WTC11 (cell line): ENCODE results near the gene PDSS2. TPM values are rescaled to one million over a fixed set of nuclear protein-coding genes. Genes with fewer than 3 reads are reported as not detected.
"Not testable (repeated sequence)": the region's sequence is repeated elsewhere in the genome, so short reads cannot be mapped to it uniquely, and the experiment has no call there.

ENCODE experiments used
- ATAC-seq: fragments of 200-7000 bp; cut with Tn5 transposase; 2 replicates; pipeline ENCODE4 v1.10.0; 2021; ENCODE audit warnings: mild to moderate bottlenecking, moderate library complexity
- CTCF ChIA-PET: fragments of 300-600 bp; sonication (Branson Sonifier 250); formaldehyde crosslinking; loops from one replicate; lab custom pipeline; 2021; ENCODE audit warnings: antibody characterized with exemption; lab: Charles Lee
- POLR2A ChIA-PET: fragments of 350-600 bp; sonication (Branson Sonifier 250); formaldehyde crosslinking; loops from one replicate; lab custom pipeline; 2021; ENCODE audit warnings: antibody characterized with exemption; lab: Charles Lee
- DNase-seq: peaks from one replicate; pipeline ENCODE4 v3.0.0; 2021; ENCODE audit warnings: low spot score
- H3K27ac Mint-ChIP-seq: 2 replicates; pipeline ENCODE4 v1.8.0; 2021; ENCODE audit warnings: mixed read lengths
- H3K27me3 Mint-ChIP-seq: 2 replicates; pipeline ENCODE4 v1.8.0; 2021; ENCODE audit warnings: low read depth, mild to moderate bottlenecking, moderate library complexity, mixed read lengths
- H3K36me3 Mint-ChIP-seq: 2 replicates; pipeline ENCODE4 v1.8.0; 2021; ENCODE audit warnings: mixed read lengths
- H3K4me1 Mint-ChIP-seq: 2 replicates; pipeline ENCODE4 v1.8.0; 2022; ENCODE audit warnings: mixed read lengths
- H3K4me3 Mint-ChIP-seq: 2 replicates; pipeline ENCODE4 v1.8.0; 2021; ENCODE audit warnings: mild to moderate bottlenecking, moderate library complexity, mixed read lengths
- H3K9me3 Mint-ChIP-seq: 2 replicates; pipeline ENCODE4 v1.8.0; 2021; ENCODE audit warnings: mixed read lengths
- ATF1 ChIP-seq: sonication (generic); formaldehyde crosslinking; IDR thresholded peaks from 2 replicates; pipeline ENCODE4 v1.8.1; 2023; ENCODE audit warnings: mild to moderate bottlenecking, moderate library complexity, missing genetic modification reagents
- GRHL2 ChIP-seq: fragments of 250-450 bp; sonication (Bioruptor Pico); IDR thresholded peaks from 2 replicates; pipeline ENCODE4 v1.8.0; 2022; ENCODE audit warnings: mild to moderate bottlenecking, moderate library complexity; ENCODE audit not compliant: insufficient replicate concordance, severe bottlenecking
- HMGA2 ChIP-seq: fragments of 250-450 bp; sonication (Bioruptor Pico); IDR thresholded peaks from 2 replicates; pipeline ENCODE4 v1.4.0; 2021; ENCODE audit warnings: mild to moderate bottlenecking, moderate library complexity
- NFYB ChIP-seq: sonication (generic); formaldehyde crosslinking; conservative IDR thresholded peaks from 2 replicates; pipeline ENCODE4 v1.8.0; 2022; ENCODE audit warnings: low read depth, missing genetic modification reagents
- RORB ChIP-seq: fragments of 250-450 bp; sonication (Bioruptor Pico); IDR thresholded peaks from 2 replicates; pipeline ENCODE4 v1.9.0; 2021; ENCODE audit warnings: mild to moderate bottlenecking
- SMAD4 ChIP-seq: sonication (generic); formaldehyde crosslinking; IDR thresholded peaks from 2 replicates; pipeline ENCODE4 v1.8.0; 2022; ENCODE audit warnings: mild to moderate bottlenecking, missing genetic modification reagents
- ZNF121 ChIP-seq: sonication (generic); formaldehyde crosslinking; IDR thresholded peaks from 2 replicates; pipeline ENCODE4 v1.8.0; 2023; ENCODE audit warnings: missing genetic modification reagents
- ZNF219 ChIP-seq: sonication (generic); formaldehyde crosslinking; IDR thresholded peaks from 2 replicates; pipeline ENCODE4 v1.8.0; 2023; ENCODE audit warnings: missing genetic modification reagents, mild to moderate bottlenecking, borderline replicate concordance
- ZNF317 ChIP-seq: sonication (generic); formaldehyde crosslinking; IDR thresholded peaks from 2 replicates; pipeline ENCODE4 v1.8.1; 2023; ENCODE audit warnings: low read depth, mild to moderate bottlenecking, moderate library complexity, missing genetic modification reagents, borderline replicate concordance
- ZNF671 ChIP-seq: fragments of 250-450 bp; sonication (Bioruptor Pico); IDR thresholded peaks from 2 replicates; pipeline ENCODE4 v1.8.0; 2021; ENCODE audit warnings: mild to moderate bottlenecking
- total RNA-seq: library from RNA; stranded (reverse); gene quantifications from 3 replicates; pipeline ENCODE4 v1.2.3, GENCODE V29; 2021
- TF ChIP-seq, protein P1 (sequence below): fragments of 250-450 bp; sonication (Bioruptor Pico); IDR thresholded peaks from 2 replicates; pipeline ENCODE4 v2.1.2; 2022; ENCODE audit warnings: mild to moderate bottlenecking, moderate library complexity
- TF ChIP-seq, protein P2 (sequence below): sonication (generic); formaldehyde crosslinking; IDR thresholded peaks from 2 replicates; pipeline ENCODE4 v1.8.0; 2022; ENCODE audit warnings: mild to moderate bottlenecking, missing genetic modification reagents
- TF ChIP-seq, protein P3 (sequence below): sonication (generic); formaldehyde crosslinking; IDR thresholded peaks from 2 replicates; pipeline ENCODE4 v1.8.1; 2023; ENCODE audit warnings: mild to moderate bottlenecking, missing genetic modification reagents
- TF ChIP-seq, protein P4 (sequence below): sonication (generic); formaldehyde crosslinking; IDR thresholded peaks from 2 replicates; pipeline ENCODE4 v1.8.1; 2022; ENCODE audit warnings: low read depth, mild to moderate bottlenecking, moderate library complexity, missing genetic modification reagents, borderline replicate concordance
- TF ChIP-seq, protein P5 (sequence below): sonication (generic); formaldehyde crosslinking; IDR thresholded peaks from 2 replicates; pipeline ENCODE4 v1.8.1; 2022; ENCODE audit warnings: mild to moderate bottlenecking, moderate library complexity, missing genetic modification reagents
- TF ChIP-seq, protein P6 (sequence below): sonication (generic); formaldehyde crosslinking; IDR thresholded peaks from 2 replicates; pipeline ENCODE4 v1.8.0; 2023; ENCODE audit warnings: missing genetic modification reagents
- TF ChIP-seq, protein P7 (sequence below): sonication (generic); formaldehyde crosslinking; conservative IDR thresholded peaks from 2 replicates; pipeline ENCODE4 v1.8.1; 2023; ENCODE audit warnings: mild to moderate bottlenecking, low read depth, missing genetic modification reagents, moderate library complexity
- TF ChIP-seq, protein P8 (sequence below): sonication (generic); formaldehyde crosslinking; IDR thresholded peaks from 2 replicates; pipeline ENCODE4 v1.8.0; 2022; ENCODE audit warnings: mild to moderate bottlenecking, missing genetic modification reagents

The PDSS2 gene
- total RNA-seq, 1 experiment from 2014 or later, result 18.3 TPM

DNA sequence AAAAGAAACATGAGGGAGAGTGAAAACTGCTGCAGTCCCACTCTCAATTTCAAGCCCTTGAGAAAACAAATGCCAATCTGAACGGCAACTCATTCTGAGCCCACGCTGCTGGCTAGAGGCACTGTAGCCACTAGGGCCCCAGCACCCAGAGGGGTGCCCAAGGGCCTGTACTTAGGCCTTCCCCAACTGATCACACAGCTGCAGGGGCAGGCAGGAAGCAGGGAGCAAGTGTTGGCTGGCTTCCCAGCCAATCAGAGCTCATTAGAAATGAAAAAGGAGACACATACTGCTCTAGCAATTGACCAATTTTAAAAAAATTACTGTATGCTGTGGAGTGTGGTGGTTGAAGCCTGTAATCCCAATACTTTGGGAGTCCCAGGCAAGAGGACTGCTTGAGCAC, 340.4 kb downstream of the PDSS2 start:
- Mint-ChIP-seq H3K4me3 (0 out of 2 replicates have a peak overlapping the region, but pooled peaks have one; percentile 6), H3K9me3 (no peaks in the 10 kb centered on the region), H3K4me1 (peaks cover 47% of the 10 kb centered on the region), H3K27ac (peak overlapping the region; percentile 93), H3K36me3 (no peaks in the 10 kb centered on the region), H3K27me3 (no peaks in the 10 kb centered on the region)
- TF ChIP-seq NFYB (CRISPR knock-in tag) (no peak), ZNF317 (CRISPR knock-in tag) (no peak), GRHL2 (CRISPR knock-in tag) (no peak), HMGA2 (CRISPR knock-in tag) (no peak), RORB (CRISPR knock-in tag) (no peak), ATF1 (no peak), ZNF121 (CRISPR knock-in tag) (no peak), ZNF671 (CRISPR knock-in tag) (no peak), ZNF219 (CRISPR knock-in tag) (no peak), SMAD4 (CRISPR knock-in tag) (no peak)
- TF ChIP-seq, protein P1, sequence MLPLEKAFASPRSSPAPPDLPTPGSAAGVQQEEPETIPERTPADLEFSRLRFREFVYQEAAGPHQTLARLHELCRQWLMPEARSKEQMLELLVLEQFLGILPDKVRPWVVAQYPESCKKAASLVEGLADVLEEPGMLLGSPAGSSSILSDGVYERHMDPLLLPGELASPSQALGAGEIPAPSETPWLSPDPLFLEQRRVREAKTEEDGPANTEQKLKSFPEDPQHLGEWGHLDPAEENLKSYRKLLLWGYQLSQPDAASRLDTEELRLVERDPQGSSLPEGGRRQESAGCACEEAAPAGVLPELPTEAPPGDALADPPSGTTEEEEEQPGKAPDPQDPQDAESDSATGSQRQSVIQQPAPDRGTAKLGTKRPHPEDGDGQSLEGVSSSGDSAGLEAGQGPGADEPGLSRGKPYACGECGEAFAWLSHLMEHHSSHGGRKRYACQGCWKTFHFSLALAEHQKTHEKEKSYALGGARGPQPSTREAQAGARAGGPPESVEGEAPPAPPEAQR, result no peak
- TF ChIP-seq, protein P2, sequence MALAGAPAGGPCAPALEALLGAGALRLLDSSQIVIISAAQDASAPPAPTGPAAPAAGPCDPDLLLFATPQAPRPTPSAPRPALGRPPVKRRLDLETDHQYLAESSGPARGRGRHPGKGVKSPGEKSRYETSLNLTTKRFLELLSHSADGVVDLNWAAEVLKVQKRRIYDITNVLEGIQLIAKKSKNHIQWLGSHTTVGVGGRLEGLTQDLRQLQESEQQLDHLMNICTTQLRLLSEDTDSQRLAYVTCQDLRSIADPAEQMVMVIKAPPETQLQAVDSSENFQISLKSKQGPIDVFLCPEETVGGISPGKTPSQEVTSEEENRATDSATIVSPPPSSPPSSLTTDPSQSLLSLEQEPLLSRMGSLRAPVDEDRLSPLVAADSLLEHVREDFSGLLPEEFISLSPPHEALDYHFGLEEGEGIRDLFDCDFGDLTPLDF (CRISPR knock-in tag), result no peak
- TF ChIP-seq, protein P3, sequence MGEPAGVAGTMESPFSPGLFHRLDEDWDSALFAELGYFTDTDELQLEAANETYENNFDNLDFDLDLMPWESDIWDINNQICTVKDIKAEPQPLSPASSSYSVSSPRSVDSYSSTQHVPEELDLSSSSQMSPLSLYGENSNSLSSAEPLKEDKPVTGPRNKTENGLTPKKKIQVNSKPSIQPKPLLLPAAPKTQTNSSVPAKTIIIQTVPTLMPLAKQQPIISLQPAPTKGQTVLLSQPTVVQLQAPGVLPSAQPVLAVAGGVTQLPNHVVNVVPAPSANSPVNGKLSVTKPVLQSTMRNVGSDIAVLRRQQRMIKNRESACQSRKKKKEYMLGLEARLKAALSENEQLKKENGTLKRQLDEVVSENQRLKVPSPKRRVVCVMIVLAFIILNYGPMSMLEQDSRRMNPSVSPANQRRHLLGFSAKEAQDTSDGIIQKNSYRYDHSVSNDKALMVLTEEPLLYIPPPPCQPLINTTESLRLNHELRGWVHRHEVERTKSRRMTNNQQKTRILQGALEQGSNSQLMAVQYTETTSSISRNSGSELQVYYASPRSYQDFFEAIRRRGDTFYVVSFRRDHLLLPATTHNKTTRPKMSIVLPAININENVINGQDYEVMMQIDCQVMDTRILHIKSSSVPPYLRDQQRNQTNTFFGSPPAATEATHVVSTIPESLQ (CRISPR knock-in tag), result no peak
- TF ChIP-seq, protein P4, sequence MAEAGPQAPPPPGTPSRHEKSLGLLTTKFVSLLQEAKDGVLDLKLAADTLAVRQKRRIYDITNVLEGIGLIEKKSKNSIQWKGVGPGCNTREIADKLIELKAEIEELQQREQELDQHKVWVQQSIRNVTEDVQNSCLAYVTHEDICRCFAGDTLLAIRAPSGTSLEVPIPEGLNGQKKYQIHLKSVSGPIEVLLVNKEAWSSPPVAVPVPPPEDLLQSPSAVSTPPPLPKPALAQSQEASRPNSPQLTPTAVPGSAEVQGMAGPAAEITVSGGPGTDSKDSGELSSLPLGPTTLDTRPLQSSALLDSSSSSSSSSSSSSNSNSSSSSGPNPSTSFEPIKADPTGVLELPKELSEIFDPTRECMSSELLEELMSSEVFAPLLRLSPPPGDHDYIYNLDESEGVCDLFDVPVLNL (CRISPR knock-in tag), result no peak
- TF ChIP-seq, protein P5, sequence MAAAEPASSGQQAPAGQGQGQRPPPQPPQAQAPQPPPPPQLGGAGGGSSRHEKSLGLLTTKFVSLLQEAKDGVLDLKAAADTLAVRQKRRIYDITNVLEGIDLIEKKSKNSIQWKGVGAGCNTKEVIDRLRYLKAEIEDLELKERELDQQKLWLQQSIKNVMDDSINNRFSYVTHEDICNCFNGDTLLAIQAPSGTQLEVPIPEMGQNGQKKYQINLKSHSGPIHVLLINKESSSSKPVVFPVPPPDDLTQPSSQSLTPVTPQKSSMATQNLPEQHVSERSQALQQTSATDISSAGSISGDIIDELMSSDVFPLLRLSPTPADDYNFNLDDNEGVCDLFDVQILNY (CRISPR knock-in tag), result no peak
- TF ChIP-seq, protein P6, sequence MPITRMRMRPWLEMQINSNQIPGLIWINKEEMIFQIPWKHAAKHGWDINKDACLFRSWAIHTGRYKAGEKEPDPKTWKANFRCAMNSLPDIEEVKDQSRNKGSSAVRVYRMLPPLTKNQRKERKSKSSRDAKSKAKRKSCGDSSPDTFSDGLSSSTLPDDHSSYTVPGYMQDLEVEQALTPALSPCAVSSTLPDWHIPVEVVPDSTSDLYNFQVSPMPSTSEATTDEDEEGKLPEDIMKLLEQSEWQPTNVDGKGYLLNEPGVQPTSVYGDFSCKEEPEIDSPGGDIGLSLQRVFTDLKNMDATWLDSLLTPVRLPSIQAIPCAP (CRISPR knock-in tag), result no peak
- TF ChIP-seq, protein P7, sequence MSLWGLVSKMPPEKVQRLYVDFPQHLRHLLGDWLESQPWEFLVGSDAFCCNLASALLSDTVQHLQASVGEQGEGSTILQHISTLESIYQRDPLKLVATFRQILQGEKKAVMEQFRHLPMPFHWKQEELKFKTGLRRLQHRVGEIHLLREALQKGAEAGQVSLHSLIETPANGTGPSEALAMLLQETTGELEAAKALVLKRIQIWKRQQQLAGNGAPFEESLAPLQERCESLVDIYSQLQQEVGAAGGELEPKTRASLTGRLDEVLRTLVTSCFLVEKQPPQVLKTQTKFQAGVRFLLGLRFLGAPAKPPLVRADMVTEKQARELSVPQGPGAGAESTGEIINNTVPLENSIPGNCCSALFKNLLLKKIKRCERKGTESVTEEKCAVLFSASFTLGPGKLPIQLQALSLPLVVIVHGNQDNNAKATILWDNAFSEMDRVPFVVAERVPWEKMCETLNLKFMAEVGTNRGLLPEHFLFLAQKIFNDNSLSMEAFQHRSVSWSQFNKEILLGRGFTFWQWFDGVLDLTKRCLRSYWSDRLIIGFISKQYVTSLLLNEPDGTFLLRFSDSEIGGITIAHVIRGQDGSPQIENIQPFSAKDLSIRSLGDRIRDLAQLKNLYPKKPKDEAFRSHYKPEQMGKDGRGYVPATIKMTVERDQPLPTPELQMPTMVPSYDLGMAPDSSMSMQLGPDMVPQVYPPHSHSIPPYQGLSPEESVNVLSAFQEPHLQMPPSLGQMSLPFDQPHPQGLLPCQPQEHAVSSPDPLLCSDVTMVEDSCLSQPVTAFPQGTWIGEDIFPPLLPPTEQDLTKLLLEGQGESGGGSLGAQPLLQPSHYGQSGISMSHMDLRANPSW (CRISPR knock-in tag), result no peak
- TF ChIP-seq, protein P8, sequence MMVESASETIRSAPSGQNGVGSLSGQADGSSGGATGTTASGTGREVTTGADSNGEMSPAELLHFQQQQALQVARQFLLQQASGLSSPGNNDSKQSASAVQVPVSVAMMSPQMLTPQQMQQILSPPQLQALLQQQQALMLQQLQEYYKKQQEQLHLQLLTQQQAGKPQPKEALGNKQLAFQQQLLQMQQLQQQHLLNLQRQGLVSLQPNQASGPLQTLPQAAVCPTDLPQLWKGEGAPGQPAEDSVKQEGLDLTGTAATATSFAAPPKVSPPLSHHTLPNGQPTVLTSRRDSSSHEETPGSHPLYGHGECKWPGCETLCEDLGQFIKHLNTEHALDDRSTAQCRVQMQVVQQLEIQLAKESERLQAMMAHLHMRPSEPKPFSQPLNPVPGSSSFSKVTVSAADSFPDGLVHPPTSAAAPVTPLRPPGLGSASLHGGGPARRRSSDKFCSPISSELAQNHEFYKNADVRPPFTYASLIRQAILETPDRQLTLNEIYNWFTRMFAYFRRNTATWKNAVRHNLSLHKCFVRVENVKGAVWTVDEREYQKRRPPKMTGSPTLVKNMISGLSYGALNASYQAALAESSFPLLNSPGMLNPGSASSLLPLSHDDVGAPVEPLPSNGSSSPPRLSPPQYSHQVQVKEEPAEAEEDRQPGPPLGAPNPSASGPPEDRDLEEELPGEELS, result no peak
- no peak for DNase-seq
- no peak for ATAC-seq
- ChIA-PET CTCF (interaction anchor here (0.6 to 1.3 kb wide), 8 partner anchors 12 to 569 kb away, joined by 3 to 6 read pairs (median 3); no protein-coding TSS in a partner anchor), POLR2A (interaction anchor here (0.5 kb wide), 1 partner anchor 22 kb away, joined by 4 read pairs; no protein-coding TSS in a partner anchor)

DNA sequence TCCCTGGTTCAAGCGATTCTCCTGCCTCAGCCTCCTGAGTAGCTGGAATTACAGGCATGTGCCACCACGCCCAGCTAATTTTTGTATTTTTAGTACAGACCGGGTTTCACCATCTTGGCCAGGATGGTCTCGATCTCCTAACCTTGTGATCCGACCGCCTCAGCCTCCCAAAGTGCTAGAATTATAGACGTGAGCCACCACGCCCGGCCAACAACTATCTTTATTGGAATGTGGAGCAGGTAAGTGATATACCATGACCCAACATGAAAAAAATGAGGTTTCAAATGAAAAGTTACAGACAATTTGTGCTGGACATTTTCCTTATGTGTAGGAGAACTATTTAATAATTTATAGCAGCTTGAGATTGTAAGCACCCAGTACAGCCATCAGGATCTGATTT, 340.8 kb downstream of the PDSS2 start:
- not testable (repeated sequence) for DNase-seq, H3K4me3 Mint-ChIP-seq, H3K36me3 Mint-ChIP-seq, H3K27me3 Mint-ChIP-seq, H3K9me3 Mint-ChIP-seq, ATAC-seq
- Mint-ChIP-seq H3K27ac (peak overlapping the region; percentile 93), H3K4me1 (peaks cover 49% of the 10 kb centered on the region)
- ChIA-PET POLR2A (interaction anchor here (0.5 to 0.7 kb wide), 2 partner anchors 12 to 21 kb away, joined by 4 read pairs; no protein-coding TSS in a partner anchor), CTCF (interaction anchor here (0.6 to 1.3 kb wide), 9 partner anchors 12 to 569 kb away, joined by 3 to 6 read pairs (median 3); no protein-coding TSS in a partner anchor)
